GM19395 (cell line): Measurements from ENCODE around the gene SCGB1C2.
"Not testable (repeated sequence)": the region's sequence is repeated elsewhere in the genome, so short reads cannot be mapped to it uniquely, and the experiment has no call there.

Experiments used
- ATAC-seq: cut with Tn5 transposase; IDR thresholded peaks from one replicate; pipeline ENCODE4 v1.9.1; 2021; ENCODE audit warnings: mild to moderate bottlenecking, moderate library complexity; ENCODE audit not compliant: unreplicated experiment

The SCGB1C2 gene

DNA sequence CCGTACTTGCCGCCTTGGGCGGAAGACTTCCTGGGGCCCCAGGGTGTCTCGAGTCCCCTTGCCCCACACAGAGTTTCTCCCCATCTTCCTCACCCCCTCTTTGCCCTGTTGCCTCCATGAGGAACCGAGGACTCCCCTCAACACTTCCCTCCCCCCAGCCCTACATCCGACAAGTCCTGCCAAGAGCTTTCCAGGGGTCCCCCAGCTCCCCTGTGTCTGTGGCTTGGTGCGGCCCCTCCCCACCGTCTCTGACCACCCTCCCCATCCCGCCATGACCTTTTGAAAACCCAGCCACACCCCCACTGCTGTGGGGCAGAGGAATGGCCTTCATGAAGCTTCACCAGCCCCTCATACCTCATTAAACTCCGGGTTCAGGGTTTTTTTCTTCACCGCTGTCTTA is 11.4 kb downstream of the SCGB1C2 start:
- ATAC-seq: no peak

DNA sequence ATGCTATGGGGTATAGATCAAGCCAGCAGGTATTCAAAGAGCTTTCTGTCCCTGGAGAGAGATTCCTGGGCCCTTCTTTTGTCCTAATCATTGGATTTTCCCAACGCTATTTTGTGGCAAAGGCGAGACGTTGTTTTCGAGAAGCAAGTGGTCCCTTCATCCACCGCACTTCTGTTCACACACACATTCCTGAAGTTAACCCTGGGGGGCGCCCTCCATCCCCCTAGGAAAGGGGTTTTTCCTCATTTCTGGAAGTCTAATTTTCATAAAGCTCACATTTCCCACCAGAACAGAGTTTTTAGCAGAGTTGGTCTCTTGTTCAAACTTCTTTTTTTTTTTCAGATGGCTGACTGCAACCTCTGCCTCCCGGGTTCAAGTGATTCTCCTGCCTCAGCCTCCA is 11.9 kb downstream of the SCGB1C2 start:
- ATAC-seq: no peak

DNA sequence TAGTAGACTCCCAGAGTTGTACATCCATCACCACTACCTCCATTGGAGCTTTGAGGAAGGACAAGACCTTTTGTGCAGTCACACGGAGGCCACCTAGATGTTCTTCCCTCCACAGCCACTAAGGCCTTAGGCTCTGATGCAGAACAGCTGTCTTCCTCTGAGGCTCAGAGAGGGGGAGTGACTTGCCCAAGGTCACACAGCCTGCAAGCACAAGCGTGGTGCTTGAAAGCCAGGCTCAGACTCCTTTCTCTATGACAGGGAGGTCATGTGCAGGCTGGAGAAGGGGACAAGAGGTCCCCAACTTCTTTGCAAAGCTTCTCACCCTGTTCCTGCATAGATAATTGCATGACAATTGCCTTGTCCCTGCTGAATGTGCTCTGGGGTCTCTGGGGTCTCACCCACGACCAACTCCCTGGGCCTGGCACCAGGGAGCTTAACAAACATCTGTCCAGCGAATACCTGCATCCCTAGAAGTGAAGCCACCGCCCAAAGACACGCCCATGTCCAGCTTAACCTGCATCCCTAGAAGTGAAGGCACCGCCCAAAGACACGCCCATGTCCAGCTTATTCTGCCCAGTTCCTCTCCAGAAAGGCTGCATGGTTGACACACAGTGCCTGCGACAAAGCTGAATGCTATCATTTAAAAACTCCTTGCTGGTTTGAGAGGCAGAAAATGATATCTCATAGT is 12.7 kb downstream of the SCGB1C2 start:
- ATAC-seq: no peak

DNA sequence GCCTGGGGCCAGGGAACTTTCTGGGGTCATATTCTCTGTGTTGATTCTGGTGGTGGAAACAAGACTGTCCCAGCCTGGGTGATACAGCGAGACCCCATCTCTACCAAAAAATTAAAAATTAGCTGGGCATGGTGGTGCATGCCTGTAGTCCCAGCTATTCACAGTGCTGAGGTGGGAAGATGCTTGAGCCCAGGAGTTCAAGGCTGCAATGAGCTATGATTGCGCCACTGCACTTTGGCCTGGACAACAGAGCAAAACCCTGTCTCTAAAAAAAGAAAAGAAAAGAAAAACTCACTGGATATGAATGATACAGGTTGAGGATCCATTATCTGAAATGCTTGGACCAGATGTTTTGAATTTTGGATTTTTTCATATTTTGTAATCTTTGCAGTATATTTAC is 13.6 kb downstream of the SCGB1C2 start:
- no peak for ATAC-seq

DNA sequence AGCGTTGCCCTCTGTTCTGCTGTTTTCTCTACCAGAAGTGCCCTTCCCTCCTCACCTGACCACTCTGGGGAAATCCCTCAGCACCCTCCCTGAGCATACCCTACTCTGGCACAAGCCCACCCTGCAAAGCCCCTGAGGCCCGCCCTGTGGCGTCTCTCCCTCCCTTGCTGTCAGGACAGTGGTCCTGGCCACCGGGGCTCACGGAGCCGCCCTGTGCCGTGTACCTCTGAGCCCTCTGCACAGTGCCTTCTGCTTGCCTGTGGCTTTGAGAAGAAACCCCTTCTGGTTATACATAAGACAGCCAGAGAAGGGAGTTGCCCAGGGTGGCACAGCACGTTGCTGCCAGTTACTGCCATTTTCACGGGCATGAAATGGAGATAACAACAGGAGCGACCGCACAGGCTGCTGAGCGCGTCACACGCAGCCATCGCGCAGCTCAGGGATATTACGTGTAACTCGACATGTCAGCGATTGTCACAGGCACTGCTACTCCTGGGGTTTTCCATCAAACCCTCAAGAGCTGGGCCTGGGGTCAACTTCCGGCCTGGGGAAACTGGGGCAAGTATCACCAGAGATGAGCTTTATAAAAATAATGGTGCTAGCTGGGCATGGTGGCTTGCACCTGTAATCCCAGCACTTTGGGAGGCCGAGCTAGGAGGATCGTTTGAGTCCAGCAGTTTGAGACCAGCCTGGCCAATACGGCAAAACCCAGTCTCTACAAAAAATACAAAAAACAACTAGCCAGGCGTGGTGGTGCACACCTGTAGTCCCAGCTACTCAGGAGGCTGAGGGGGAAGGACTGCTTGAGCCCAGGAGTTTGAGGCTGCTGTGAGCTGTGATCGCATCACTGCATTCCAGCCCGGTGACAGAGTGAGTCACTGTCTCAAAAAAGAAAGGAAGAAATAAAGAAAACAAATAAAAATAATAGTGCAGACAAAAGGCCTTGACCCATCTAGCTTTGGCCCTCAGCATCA is 14.8 kb downstream of the SCGB1C2 start:
- ATAC-seq: no peak

DNA sequence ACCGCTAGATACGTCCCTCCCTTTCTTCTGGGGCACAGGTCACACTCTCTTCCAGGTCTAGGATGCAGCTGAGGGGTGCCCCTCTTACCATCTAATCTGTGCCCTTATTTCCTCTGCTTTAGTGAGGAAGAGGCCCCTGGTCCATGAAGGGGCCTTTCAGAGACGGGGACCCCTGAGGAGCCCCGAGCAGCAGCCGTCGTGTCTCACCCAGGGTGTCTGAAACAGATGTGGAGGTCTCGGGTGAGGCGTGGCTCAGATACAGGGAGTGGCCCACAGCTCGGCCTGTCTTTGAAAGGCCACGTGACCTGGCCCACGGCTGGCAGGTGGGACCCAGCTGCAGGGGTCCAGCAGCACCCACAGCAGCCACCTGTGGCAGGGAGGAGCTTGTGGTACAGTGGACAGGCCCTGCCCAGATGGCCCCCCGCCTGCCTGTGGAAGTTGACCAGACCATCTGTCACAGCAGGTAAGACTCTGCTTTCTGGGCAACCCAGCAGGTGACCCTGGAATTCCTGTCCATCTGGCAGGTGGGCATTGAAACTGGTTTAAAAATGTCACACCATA is 15.6 kb downstream of the SCGB1C2 start:
- ATAC-seq: no peak

DNA sequence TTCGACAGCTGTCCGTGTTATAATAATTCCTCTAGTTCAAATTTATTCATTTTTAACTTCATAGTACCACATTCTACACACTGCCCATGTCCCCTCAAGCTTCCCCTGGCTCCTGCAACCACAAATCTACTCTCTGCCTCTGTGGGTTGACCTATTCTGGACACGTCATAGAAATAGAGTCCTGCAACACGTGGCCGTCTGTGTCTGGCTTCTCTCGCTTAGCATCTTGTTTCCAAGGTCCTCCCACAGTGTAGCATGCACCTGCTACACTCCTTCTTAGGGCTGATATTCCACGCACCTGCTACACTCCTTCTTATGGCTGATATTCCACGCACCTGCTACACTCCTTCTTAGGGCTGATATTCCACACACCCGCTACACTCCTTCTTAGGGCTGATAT is 16.5 kb downstream of the SCGB1C2 start:
- no peak for ATAC-seq

DNA sequence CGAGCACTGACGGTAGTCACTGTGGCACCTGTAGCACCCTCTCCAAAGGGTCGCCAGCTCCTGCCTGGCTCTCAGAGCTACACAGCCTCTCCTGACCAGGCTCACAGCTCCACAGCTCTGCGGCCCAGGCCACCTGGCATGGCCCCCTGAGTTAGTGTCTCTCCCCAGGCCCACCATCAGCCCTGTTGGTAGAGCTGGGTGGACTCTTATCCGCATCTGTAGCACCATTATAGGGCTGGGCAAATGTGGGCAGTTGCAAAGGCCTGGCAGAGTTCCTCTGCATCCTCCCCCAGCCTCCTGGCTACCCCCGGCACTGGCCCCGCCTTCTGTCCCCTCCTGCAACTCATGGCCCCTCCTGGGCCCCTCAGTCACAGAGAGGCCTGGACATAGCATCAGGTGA is 18.2 kb downstream of the SCGB1C2 start:
- ATAC-seq: no peak

DNA sequence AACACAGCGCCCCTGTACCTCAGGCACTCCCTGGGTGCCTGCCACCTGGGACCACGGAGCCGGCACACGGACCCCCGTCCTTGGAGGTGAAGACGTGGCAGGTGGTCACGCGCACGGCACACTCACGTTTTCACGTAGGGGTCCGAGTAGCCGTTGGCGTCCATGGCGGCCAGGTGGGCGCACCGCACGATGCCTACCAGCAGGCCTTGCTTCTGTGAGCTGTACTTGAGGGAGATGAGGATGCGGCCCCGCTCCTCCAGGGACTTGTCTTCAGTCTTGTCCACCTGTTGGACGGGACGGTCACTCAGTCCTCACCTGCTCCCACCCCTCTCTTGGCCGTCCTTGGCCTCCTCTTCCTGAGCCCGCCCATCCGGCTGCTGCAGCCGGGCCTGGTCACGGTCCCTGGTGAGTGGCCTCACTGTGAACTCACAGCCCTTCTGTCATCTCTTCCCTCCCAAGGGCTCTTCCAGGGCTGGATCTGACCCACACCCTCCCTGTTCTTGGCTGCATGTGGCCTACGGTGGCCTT is 18.8 kb downstream of the SCGB1C2 start:
- ATAC-seq: no peak

DNA sequence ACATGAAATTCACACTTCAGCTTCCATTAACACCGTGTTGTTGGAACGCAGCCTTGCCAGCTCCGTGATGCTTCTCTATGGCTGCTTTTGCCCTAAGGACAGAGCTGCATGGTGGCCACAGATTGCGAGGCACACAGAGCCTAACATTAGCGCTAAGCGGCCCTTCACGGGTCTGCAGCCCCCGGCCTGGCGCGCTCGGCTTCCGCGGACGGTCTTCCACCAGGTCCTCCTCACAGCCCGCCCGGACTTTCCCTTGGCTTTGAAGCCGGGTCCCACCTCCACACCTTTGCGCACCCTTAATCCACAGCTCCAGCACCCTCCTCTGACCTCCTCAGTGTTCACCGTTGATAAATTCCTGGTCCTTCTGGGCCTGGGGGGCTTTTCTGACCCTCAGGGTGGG is 19.6 kb downstream of the SCGB1C2 start:
- ATAC-seq: no peak

DNA sequence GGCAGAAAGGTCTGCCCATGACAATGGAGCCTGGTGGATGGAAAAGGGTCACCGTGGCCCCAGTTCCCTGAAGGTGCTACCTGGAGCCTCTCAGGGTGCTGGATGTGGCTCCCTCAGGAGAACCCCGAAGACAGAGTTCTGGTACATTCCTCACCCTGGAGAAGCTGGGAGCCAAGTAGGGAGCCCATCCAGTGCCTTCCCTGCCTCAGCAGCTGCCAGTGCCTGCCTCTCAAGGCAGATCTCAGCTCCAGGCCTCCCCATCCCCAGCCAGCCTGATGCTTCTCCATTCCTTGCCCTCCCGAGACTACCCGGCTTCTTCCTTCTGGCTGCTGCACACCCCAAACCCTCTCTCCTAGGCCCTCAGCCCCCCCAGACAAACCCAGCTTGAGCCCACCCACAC is 20.5 kb downstream of the SCGB1C2 start:
- ATAC-seq: no peak

DNA sequence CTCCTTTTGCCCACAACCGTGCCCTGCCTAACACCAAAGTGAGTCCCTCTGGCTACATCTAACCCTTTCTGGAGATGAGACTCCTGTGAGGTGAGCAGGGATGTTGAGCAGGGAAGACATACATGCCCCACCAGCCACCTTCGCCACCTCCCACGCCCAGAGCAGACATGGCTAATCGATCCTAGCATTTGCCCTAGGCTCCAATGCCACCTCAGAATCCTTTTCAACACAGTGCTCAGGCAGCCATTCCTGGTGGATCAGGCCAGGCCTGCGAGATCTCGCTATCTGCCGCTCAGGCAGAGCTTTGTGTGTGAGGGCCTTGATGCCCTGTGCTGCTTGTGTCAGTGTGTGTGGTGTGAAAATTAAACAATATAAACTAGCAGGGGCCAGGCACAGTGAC is 21.0 kb downstream of the SCGB1C2 start:
- no peak for ATAC-seq

DNA sequence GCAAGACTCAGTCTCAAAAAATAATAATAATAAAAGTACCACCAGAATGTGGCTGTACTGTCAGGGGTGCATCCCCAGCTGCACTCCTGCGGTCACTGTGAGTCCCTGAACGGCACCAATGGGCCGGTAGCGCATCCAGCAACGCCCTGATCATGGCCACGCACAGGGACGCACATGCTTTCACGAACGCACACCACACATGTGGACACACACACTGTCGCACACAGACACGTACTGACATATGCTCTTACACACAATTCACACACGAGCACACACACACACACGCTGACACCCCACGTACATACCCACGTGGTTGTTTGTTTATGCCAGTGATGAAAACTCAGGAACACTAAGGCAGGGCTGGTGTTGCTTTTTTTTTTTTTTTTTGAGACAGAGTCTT is 22.2 kb downstream of the SCGB1C2 start:
- no peak for ATAC-seq

DNA sequence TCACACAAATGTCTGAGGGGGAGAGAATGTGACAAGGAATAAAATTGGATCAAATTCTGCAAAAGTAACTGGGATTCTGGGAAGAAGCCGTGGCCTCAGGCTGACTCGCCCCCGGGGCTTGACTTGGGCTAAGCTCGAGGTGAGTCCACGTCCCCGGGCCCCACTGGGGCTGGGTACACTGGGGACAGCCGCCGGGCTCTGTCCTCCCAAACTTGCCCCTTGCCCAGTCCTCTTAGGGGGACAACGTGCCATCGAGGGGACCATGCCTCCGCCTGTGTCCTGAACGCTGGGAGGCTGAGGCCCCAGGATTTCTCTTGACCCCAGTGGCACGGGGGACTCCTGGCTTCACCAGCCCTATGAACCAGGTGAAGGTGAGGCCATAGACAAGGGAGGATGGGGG is 23.0 kb downstream of the SCGB1C2 start:
- ATAC-seq: no peak

DNA sequence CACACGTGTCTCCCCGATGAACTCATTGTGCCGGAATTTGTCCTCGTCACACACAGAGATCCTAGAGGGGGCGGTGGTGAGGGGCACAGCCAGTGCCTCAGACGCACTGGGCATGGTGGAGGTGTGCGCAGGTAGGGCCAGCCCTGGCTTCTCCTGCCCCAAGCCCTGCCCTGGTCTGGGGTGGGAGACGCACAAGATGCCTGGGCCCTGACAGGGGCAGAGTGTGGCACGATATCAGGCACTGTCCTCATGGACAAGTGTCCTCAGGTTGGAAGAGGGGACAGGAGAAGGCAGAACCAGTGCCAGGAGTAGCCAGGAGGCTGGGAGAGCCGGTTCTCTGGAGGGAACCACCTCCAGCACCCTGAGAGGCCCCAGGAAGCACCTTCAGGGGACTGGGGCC is 24.1 kb downstream of the SCGB1C2 start:
- no peak for ATAC-seq

DNA sequence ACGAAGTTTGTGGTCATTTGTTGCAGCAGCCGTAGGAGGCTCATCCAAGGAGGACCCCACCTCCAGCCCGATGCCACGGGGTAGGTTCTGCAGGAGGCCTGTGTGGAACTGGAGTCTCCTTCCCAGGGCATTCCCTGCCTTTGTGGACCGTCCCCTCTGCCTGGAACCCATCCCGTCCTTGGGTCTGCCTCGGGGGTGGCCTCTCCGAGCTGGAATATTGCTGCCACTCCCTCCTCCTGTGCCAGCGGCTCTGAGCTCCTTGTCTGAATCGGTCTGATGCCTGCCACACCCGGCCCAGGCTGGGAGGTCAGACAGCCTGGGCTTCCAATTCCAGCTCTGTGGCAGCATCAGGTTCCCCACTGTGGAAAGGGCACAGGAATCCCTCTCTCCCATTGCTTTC is 25.3 kb downstream of the SCGB1C2 start:
- ATAC-seq: no peak

DNA sequence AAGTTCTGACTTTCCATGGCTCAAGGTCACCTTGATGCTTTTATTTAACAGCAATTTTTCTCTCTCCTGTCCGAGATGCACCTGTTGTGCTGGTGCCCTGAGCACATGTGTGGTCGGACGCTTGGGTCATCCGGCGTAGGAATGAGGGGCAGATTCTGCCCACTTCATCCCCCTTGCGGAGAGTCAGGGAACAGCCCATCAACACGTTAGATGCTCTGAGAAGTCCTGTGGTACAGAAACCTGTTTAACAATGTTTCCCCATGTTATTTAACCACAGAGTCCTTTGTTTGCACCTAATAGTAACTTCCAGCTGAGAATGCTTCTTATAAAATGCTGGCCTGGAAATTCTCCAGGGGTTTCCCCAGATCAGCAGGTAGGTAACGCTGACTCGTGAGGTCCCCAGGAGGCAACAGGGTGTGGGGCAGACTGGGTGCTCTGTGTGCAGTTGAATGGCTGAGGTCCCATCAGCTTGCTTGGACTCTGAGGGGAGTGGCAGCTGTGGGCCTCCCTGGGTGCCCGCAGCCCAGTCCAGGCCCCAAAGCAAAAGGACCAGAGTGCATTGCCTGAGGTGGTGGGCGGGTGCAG is 26.2 kb downstream of the SCGB1C2 start:
- ATAC-seq: no peak

DNA sequence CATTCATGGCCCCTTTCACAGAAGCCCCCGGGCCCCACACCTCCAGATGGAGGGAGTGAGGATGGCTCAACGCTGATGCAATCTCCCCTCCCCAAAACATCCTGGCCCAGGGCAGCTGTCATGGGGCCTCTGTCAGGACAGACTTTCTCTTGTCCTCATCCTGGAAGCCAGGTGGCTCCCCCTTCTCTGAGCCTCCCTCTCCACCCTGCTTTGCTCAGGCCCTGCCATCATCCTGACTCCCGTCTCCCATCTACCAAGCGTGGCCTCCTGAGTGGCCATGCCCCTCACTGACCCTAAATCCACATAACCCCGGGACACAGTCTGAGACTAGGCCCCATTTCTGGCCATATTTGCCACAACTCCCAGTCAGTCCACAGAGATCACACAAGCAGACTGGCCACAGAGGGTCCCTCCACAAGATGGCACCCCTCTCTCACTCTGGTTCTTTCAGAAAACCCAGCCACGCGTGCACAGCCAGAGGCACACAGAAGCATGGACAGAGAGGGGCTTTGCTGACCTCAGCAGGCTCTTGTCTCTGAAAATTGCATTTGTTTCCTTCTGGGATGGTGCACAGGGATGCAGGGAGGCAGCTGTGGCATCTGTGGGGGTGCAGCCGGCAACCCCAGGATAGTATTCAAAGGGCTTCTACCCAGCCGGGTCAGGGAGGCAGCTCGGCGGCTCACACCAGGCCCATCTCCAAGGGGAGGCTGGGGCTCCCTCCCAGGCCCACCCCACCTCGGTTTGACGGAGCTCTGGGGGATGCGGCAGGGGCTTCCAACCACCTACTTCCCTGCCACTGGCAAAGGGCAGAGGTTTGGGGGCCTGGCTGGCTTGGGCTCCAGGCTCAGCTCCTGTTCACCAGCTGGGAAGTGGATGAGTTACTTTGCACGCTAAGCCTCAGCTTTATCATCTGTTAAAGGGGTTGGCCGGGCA is 27.2 kb downstream of the SCGB1C2 start:
- ATAC-seq: no peak

DNA sequence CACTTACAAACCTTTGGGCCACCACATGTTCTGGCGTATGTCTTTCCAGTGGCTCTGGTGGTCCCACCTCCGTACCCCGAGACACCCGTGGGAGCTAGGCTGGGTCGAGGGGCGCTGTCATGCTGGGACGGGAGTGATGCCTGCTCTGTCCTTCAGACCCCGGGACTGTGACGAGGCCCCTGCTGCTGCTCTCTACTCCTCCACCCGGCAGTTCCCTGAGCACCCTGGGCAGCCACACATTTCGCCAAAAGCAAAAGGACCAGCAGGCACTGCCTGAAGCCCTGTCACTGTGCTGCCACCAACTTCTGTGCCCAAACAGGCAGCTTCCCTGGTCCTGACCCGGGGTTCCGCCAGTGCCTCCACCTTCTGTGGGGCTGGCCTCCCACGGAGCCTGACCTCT is 28.6 kb downstream of the SCGB1C2 start:
- ATAC-seq: no peak

DNA sequence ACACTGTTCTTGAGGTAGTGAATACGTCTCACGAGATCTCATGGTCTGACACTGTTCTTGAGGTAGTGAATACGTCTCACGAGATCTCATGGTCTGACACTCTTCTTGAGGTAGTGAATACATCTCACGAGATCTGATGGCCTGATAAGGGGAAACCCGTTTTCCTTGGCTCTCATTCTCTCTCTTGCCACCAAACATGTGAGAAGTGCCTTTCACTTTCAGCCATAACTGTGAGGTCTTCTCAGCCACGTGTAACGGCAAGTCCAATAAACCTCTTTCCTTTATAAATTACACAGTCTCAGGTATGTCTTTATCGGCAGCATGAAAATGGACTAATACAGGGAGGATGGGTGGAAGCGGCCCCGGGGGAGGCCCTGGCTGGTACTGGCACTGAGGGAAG is 31.2 kb downstream of the SCGB1C2 start:
- not testable (repeated sequence) for ATAC-seq
